CD14-positive monocyte (primary cell): ENCODE data around the gene CCDC33. TPM values are rescaled to one million over a fixed set of nuclear protein-coding genes. Genes with fewer than 3 reads are reported as not detected.

Source experiments
- DNase-seq, 3 donors: peaks; one replicate each; pipeline ENCODE4 v3.0.0-alpha.2; 2011 to 2022
- H2AFZ ChIP-seq: 2 replicates; pipeline ENCODE4 v1.6.0; 2012; ENCODE audit warnings: mild to moderate bottlenecking, low read depth, low read length, inconsistent platforms; ENCODE audit not compliant: insufficient read depth, poor library complexity, severe bottlenecking
- H3K27ac ChIP-seq, 2 donors: 1 replicate in 1 of 2; 2 replicates in 1 of 2; pipeline ENCODE4 v1.5.1; 2012 to 2013; ENCODE audit warnings: low read length in 2 of 2, control low read depth in 1 of 2, inconsistent platforms in 1 of 2, low read depth in 1 of 2, mild to moderate bottlenecking in 1 of 2
- H3K27me3 ChIP-seq, 2 donors: one replicate each; pipeline versions ENCODE4 v1.6.0 to v1.6.1; 2011 to 2013; ENCODE audit warnings: low read length in 2 of 2; ENCODE audit not compliant: control insufficient read depth in 2 of 2, insufficient read depth in 2 of 2
- H3K36me3 ChIP-seq, 2 donors: replicated peaks in 1 of 2; 1 replicate in 1 of 2; 2 replicates in 1 of 2; pipeline versions ENCODE4 v1.5.1 to v1.6.1; 2012 to 2013; ENCODE audit warnings: low read length in 2 of 2, control low read depth in 1 of 2, inconsistent platforms in 1 of 2, mild to moderate bottlenecking in 1 of 2; ENCODE audit not compliant: insufficient read depth in 2 of 2, control insufficient read depth in 1 of 2
- H3K4me1 ChIP-seq, 2 donors: 1 replicate in 1 of 2; 2 replicates in 1 of 2; pipeline versions ENCODE4 v1.5.1 to v1.6.1; 2012 to 2013; ENCODE audit warnings: low read length in 2 of 2, control low read depth in 1 of 2, inconsistent platforms in 1 of 2, mild to moderate bottlenecking in 1 of 2, moderate library complexity in 1 of 2; ENCODE audit not compliant: insufficient read depth in 2 of 2, control insufficient read depth in 1 of 2
- H3K4me2 ChIP-seq: replicated peaks from 2 replicates; pipeline ENCODE3; 2012; ENCODE audit warnings: low read length, moderate library complexity, mild to moderate bottlenecking; ENCODE audit not compliant: poor library complexity, severe bottlenecking; ENCODE audit errors: extremely low read depth
- H3K4me3 ChIP-seq, 3 experiments: fragments of 200-600 bp in 1 of 3; sonication (generic) in 1 of 3; replicated peaks in 1 of 3; 1 replicate in 2 of 3; 2 replicates in 1 of 3; pipeline ENCODE4 v1.5.1; 2011 to 2013; ENCODE audit warnings: low read length in 3 of 3, mild to moderate bottlenecking in 3 of 3, control low read depth in 2 of 3, low read depth in 2 of 3, inconsistent platforms in 1 of 3, moderate library complexity in 1 of 3
- H3K79me2 ChIP-seq: 2 replicates; pipeline ENCODE4 v1.6.0; 2012; ENCODE audit warnings: mild to moderate bottlenecking, control low read depth, inconsistent platforms, low read length, moderate library complexity; ENCODE audit not compliant: insufficient read depth
- H3K9ac ChIP-seq: 2 replicates; pipeline ENCODE4 v1.6.0; 2017; ENCODE audit warnings: low read length, mild to moderate bottlenecking; ENCODE audit not compliant: insufficient read depth, poor library complexity, severe bottlenecking
- H3K9me3 ChIP-seq, 2 donors: replicated peaks in 1 of 2; 1 replicate in 1 of 2; 2 replicates in 1 of 2; pipeline versions ENCODE4 v1.5.1 to v1.6.1; 2012 to 2013; ENCODE audit warnings: low read length in 2 of 2, control low read depth in 1 of 2; ENCODE audit not compliant: control insufficient read depth in 1 of 2, insufficient read depth in 1 of 2
- H4K20me1 ChIP-seq: 2 replicates; pipeline ENCODE4 v1.6.0; 2012; ENCODE audit warnings: mild to moderate bottlenecking, low read length, control low read depth, moderate library complexity; ENCODE audit not compliant: insufficient read depth
- H3K27ac Mint-ChIP-seq, 7 donors: one replicate each; pipeline ENCODE4 v1.8.0; 2020; ENCODE audit warnings: mild to moderate bottlenecking in 7 of 7, mixed read lengths in 7 of 7, moderate library complexity in 6 of 7, inconsistent platforms in 2 of 7
- H3K27me3 Mint-ChIP-seq, 3 donors: one replicate each; pipeline ENCODE4 v1.8.0; 2021 to 2022; ENCODE audit warnings: low read depth in 3 of 3, mild to moderate bottlenecking in 3 of 3, mixed read lengths in 3 of 3, moderate library complexity in 3 of 3, inconsistent platforms in 1 of 3
- H3K36me3 Mint-ChIP-seq, 2 donors: one replicate each; pipeline ENCODE4 v1.8.0; 2020; ENCODE audit warnings: mixed read lengths in 2 of 2, inconsistent platforms in 1 of 2, mild to moderate bottlenecking in 1 of 2
- H3K4me1 Mint-ChIP-seq: one replicate; pipeline ENCODE4 v1.8.0; 2020; ENCODE audit warnings: mild to moderate bottlenecking, mixed read lengths
- H3K4me3 Mint-ChIP-seq, 2 donors: one replicate each; pipeline ENCODE4 v1.8.0; 2020; ENCODE audit warnings: mild to moderate bottlenecking in 2 of 2, mixed read lengths in 2 of 2, moderate library complexity in 1 of 2
- H3K9me3 Mint-ChIP-seq, 7 donors: one replicate each; pipeline ENCODE4 v1.8.0; 2020 to 2022; ENCODE audit warnings: mixed read lengths in 7 of 7, mild to moderate bottlenecking in 6 of 7, moderate library complexity in 6 of 7, inconsistent platforms in 2 of 7
- CTCF ChIP-seq: fragments of 200-600 bp; IDR thresholded peaks from one replicate; pipeline ENCODE4 v1.8.0; 2022; ENCODE audit warnings: antibody characterized with exemption, mild to moderate bottlenecking
- WGBS: methylation state at CpG from one replicate; pipeline ENCODE4 v1.1.5; 2013; ENCODE audit warnings: missing lambda C conversion rate; ENCODE audit not compliant: insufficient coverage; 5-methylcytosine and 5-hydroxymethylcytosine counted together
- intact Hi-C, 2 donors: fragments of 100-400 bp; cut with micrococcal nuclease; formaldehyde crosslinking; loops; one replicate each; pipeline versions ENCODE4 v1.15.0 to v1.15.1; 2023
- polyA plus RNA-seq, 3 donors: library from polyadenylated mRNA; depleted of rRNA in 1 of 3; unstranded in 2 of 3; stranded (reverse) in 1 of 3; fragments of 300-500 nt in 2 of 3; fragments of >200 nt in 1 of 3; fragmentation: Illumina TruSeq in 2 of 3; gene quantifications; 1 replicate in 2 of 3; 2 replicates in 1 of 3; pipeline ENCODE4 v1.2.3, GENCODE V29; 2012 to 2021

Gene CCDC33
- polyA plus RNA-seq, 3 donors = not detected

GRCh38 chr15:74291101-74292071 is 55.3 kb downstream of the CCDC33 start:
- Mint-ChIP-seq H3K9me3 (no peaks in the 10 kb centered on the region), H3K36me3 (no peaks in the 10 kb centered on the region), H3K27me3 (peaks cover 7 to 9% (median 8%) of the 10 kb centered on the region in 3 donors), H3K4me1 (no peaks in the 10 kb centered on the region), H3K27ac (no peak overlapping the region), H3K4me3 (no peak overlapping the region)
- Histone ChIP-seq H3K9me3 (no peaks in the 10 kb centered on the region), H3K4me2 (no peak overlapping the region), H3K27me3 (no peaks in the 10 kb centered on the region), H3K4me1 (no peaks in the 10 kb centered on the region), H2AFZ (no peak overlapping the region), H3K27ac (no peak overlapping the region), H3K9ac (no peak overlapping the region), H4K20me1 (no peaks in the 10 kb centered on the region), H3K36me3 (no peaks in the 10 kb centered on the region), H3K4me3 (no peak overlapping the region), H3K79me2 (no peaks in the 10 kb centered on the region)
- DNase-seq = peak in 2 of 3 donors; percentile 5 to 11
- TF ChIP-seq CTCF = no peak
- 10% methylated on average over 19 of the region's 20 CpGs for WGBS
- intact Hi-C loops = no loop called here

- no peaks in the 10 kb centered on the region for H3K27me3 ChIP-seq
- H2AFZ ChIP-seq = no peak overlapping the region
- H3K4me2 ChIP-seq = no peak overlapping the region
- no peaks in the 10 kb centered on the region for H3K36me3 Mint-ChIP-seq
- H3K9ac ChIP-seq = no peak overlapping the region
- H3K4me1 Mint-ChIP-seq = no peaks in the 10 kb centered on the region
- no peaks in the 10 kb centered on the region for H3K79me2 ChIP-seq
- no peak overlapping the region for H3K4me3 Mint-ChIP-seq
- no peak overlapping the region for H3K4me3 ChIP-seq
- 83% methylated on average over 1 of the region's 3 CpGs for WGBS
- H3K36me3 ChIP-seq = no peaks in the 10 kb centered on the region
- no peaks in the 10 kb centered on the region for H3K4me1 ChIP-seq
- peaks cover 8 to 13% (median 8%) of the 10 kb centered on the region in 3 donors for H3K27me3 Mint-ChIP-seq
- no peaks in the 10 kb centered on the region for H3K9me3 Mint-ChIP-seq
- no peaks in the 10 kb centered on the region for H3K9me3 ChIP-seq
- intact Hi-C loops = no loop called here
- TF ChIP-seq CTCF = no peak
- no peak for DNase-seq
- no peak overlapping the region for H3K27ac Mint-ChIP-seq
- H3K27ac ChIP-seq = no peak overlapping the region
- no peaks in the 10 kb centered on the region for H4K20me1 ChIP-seq
Measured at GRCh38 chr15:74293021-74293810, 57.1 kb downstream of the CCDC33 start.
